Measurements from ENCODE around the gene RARRES1.
"Not testable (repeated sequence)": the region's sequence is repeated elsewhere in the genome, so short reads cannot be mapped to it uniquely, and the experiment has no call there.

RARRES1 gene

GRCh38 chr3:158731486-158731885, 771 bp downstream of the RARRES1 start:
- DNase-seq = no peak

DNA sequence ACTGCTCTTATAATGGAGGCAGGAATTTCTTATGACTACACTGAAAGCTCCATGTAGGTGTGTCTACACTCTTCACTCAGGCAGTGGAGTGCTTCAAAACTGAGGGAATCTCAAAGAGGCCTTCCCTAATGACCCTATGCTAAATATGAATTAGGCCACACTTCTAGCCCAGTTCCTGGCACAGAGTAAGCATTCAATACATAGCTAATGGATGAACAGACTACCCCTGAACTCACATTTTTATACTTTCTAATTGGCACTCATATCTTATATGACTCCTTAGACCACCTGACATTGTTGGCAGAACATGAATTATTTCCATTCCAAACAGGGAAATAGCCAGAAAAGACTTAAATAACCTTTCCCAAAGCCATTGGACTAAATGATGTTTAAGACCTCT, 3.4 kb downstream of the RARRES1 start:
- DNase-seq = no peak

- no peak for DNase-seq
These were observed 4.2 kb downstream of the RARRES1 start for GRCh38 chr3:158728061-158728377.

- DNase-seq = peak; percentile 41
These were observed 4.8 kb downstream of the RARRES1 start for GRCh38 chr3:158727206-158728060.

- no peak for DNase-seq
These were observed 6.8 kb downstream of the RARRES1 start for GRCh38 chr3:158725348-158726011.

- no peak for DNase-seq
These were observed 8.3 kb downstream of the RARRES1 start for GRCh38 chr3:158723991-158724390.

DNA sequence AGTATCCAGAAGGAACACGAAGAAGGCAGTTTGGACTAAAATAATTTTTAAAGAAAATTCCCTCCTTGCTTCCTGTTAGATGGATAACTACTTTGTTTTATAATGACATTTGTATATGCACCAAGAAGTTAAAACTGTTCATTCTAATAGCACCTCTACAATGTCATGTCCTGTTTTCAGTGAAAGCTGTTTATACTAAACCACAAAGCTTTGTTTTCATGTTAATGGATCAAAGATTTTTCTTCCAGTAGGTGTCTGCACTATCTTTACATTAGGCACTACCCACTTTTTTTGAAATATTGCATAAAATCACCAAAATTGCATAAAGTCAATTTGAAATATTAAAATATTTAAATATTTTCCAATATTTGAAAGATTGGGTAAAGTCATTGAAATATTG, 10.1 kb downstream of the RARRES1 start:
- no peak for DNase-seq

GRCh38 chr3:158718490-158719170, 13.6 kb downstream of the RARRES1 start:
- DNase-seq = no peak

GRCh38 chr3:158717576-158717975, 14.7 kb downstream of the RARRES1 start:
- DNase-seq = no peak

DNA sequence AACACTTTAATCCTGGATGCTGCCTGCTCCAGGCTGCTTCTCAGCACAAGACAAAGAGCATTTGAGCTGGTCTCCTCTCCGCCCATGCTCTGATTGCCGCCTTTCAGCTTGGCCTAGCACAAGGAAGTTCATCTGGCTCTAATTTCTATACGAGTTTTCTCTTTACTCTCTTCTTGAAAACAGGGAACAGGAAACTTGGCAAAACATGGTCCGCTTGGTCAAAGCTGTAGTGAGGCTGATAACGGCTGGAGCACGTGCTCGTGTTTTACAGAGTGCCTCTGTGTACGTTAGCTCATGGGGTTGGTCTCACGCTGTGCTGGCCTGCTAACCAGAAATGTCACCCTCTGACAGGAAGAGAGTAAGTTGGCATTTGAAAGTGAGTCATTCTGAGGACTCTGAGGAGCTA, 19.2 kb downstream of the RARRES1 start:
- no peak for DNase-seq

- no peak for DNase-seq
These were observed 19.8 kb downstream of the RARRES1 start for GRCh38 chr3:158712443-158712842.

DNA sequence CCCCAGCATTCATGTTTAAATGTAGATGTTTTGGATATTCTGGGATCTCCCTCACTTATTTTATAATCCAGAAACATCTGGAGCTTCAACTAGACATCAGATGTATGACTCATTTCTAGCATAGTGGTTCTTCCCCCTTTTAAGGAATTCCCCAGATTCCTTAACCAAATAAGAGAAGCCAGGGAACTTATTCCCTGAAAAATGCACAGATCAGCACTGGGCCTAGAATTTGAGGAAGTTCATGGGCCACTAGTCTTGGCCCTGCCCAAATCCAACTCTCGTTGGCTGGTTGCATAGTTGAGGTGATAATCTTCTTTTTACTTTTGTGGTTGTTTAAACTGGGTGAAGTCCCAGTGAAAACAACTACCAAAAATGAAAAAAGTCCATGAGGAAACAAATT, 20.4 kb downstream of the RARRES1 start:
- DNase-seq = no peak

GRCh38 chr3:158710601-158711000, 21.7 kb downstream of the RARRES1 start:
- no peak for DNase-seq

- no peak for DNase-seq
These were observed 22.6 kb downstream of the RARRES1 start for GRCh38 chr3:158709666-158710083.

DNA sequence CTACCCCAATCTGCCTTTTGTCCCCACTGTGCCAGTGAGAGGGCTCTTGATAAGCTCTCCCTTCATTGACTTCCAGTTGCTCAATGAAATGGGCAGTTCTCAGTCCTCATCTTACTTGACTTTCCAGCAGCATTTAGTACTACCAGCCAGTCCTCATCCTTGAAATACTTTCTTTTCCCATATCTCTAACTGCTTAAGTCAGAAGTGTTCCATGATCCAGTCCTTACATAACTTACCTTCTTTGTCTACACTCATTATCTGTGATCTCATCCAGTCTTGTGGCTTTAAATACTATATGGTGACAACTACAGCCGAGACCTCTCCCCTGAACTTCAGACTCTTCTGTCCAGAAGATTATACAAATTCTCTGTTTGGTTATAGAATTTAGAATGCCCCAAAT, 28.7 kb downstream of the RARRES1 start:
- DNase-seq = no peak

DNA sequence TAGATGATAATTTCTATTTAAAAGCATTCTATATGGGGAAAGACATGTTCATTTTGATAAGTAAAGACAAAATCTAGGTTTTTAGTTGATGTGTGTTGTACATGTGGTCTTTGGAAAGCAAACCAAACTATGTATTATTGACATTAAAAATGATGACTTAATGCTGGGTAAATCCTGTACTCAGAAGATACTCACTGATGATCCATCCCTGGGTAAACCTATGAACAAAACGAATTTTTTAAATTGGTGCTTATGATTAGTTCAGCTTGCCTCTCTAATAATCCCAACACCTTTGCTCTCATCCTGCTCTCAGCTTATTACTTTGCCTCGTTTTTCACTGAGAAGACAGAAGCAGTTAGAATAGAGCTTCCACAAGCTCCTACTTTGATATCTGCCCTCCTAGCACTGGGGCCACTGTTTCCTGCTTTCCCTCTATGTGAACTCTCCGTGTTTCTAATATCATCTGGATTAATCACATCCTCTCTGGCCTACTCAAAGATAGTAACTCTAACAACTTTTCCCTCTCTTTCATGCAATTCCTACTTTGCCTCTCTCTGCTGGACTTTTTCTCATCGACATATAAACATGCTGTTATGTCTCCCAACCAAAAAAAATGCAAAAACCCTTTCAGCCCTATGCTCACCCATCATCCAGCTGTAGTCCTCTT, 29.3 kb downstream of the RARRES1 start:
- no peak for DNase-seq

GRCh38 chr3:158701420-158702065, 30.7 kb downstream of the RARRES1 start:
- DNase-seq = no peak

GRCh38 chr3:158700559-158700958, 31.7 kb downstream of the RARRES1 start:
- no peak for DNase-seq

DNA sequence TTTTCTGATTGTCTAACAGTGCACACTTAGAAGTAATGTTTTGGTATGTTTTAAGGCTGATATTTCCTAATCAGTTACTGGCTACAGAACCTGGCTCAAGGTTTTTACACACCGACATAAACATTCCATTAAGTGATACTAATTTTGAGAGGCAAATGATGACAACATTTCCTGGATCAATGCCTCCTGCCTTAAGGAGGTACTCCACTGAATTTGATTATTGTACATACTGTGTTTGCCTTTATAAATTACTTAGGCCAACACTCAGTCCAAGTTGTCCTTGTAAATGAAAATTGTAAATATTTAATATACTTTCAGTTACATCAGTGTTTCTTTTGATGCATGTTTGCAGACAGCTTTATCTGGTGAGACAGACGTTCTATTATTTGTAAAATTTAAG, 35.6 kb downstream of the RARRES1 start:
- DNase-seq = no peak

DNA sequence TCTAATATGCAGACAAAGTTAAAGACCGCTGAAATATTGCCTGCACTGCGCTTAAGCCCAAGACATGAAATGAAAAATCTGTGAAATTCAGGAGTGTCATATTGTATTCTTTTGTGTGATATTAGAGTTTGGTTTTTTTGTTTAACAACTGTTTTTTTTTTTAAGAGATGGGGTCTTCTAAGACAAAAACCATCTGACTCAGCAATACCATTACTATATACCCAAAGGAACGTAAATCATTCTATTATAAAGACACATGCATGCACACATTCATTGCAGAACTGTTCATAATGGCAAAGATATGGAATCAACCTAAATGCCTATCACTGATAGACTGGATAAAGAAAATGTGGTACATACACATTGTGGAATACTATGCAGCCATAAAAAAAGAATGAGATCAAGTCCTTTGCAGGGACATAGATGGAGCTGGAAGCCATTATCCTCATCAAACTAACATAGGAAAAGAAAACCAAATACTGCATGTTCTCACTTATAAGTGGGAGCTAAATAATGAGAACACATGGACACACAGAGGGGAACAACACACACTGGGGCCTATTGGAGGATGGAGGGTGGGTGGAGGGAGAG, 38.3 kb downstream of the RARRES1 start:
- not testable (repeated sequence) for DNase-seq

GRCh38 chr3:158685159-158685558, 47.1 kb downstream of the RARRES1 start:
- no peak for DNase-seq

GRCh38 chr3:158683230-158683962, 48.9 kb downstream of the RARRES1 start:
- no peak for DNase-seq

Measured in activated T-cell treated with anti-CD3 and anti-CD28 coated beads for 4 hours (primary cell).